HEK293T (cell line): ENCODE results near the gene CNTD1.
"Not testable (repeated sequence)": the region's sequence is repeated elsewhere in the genome, so short reads cannot be mapped to it uniquely, and the experiment has no call there.

Experiments
- ARNT ChIP-seq: fragments of 450-650 bp; IDR thresholded peaks from 2 replicates; pipeline ENCODE4 v1.6.1; 2017; ENCODE audit warnings: mild to moderate bottlenecking
- BHLHE40 ChIP-seq: fragments of 450-650 bp; IDR thresholded peaks from 2 replicates; pipeline ENCODE4 v1.6.1; 2016; ENCODE audit warnings: mild to moderate bottlenecking, moderate library complexity, borderline replicate concordance
- ELF4 ChIP-seq: fragments of 450-650 bp; IDR thresholded peaks from 2 replicates; pipeline ENCODE4 v1.6.1; 2017; ENCODE audit warnings: antibody characterized with exemption
- FOXA1 ChIP-seq: fragments of 450-650 bp; IDR thresholded peaks from 2 replicates; pipeline ENCODE4 v1.6.1; 2016; ENCODE audit warnings: mild to moderate bottlenecking
- FOXK2 ChIP-seq: fragments of 450-650 bp; IDR thresholded peaks from 2 replicates; pipeline ENCODE4 v1.6.1; 2016; ENCODE audit warnings: mild to moderate bottlenecking
- FOXM1 ChIP-seq: fragments of 450-650 bp; IDR thresholded peaks from 2 replicates; pipeline ENCODE4 v1.6.1; 2017; ENCODE audit warnings: mild to moderate bottlenecking, borderline replicate concordance
- HDGF ChIP-seq: fragments of 450-650 bp; IDR thresholded peaks from 2 replicates; pipeline ENCODE4 v1.6.1; 2017; ENCODE audit warnings: antibody characterized with exemption, borderline replicate concordance
- L3MBTL2 ChIP-seq: fragments of 450-650 bp; conservative IDR thresholded peaks from 2 replicates; pipeline ENCODE4 v1.6.1; 2016; ENCODE audit warnings: mild to moderate bottlenecking
- LEF1 ChIP-seq: fragments of 450-650 bp; IDR thresholded peaks from 2 replicates; pipeline ENCODE4 v1.6.1; 2017; ENCODE audit warnings: mild to moderate bottlenecking, borderline replicate concordance
- NFRKB ChIP-seq: fragments of 450-650 bp; IDR thresholded peaks from 2 replicates; pipeline ENCODE4 v1.6.1; 2016; ENCODE audit warnings: mild to moderate bottlenecking, moderate library complexity
- PKNOX1 ChIP-seq: fragments of 450-650 bp; IDR thresholded peaks from 2 replicates; pipeline ENCODE4 v1.6.1; 2016
- SP1 ChIP-seq: fragments of 450-650 bp; IDR thresholded peaks from 2 replicates; pipeline ENCODE4 v1.6.1; 2017
- SUZ12 ChIP-seq: fragments of 450-650 bp; IDR thresholded peaks from 2 replicates; pipeline ENCODE4 v1.6.1; 2016; ENCODE audit warnings: mild to moderate bottlenecking
- TARDBP ChIP-seq: fragments of 450-650 bp; IDR thresholded peaks from 2 replicates; pipeline ENCODE4 v1.6.1; 2016

- TF ChIP-seq NFRKB, BHLHE40, TARDBP, SUZ12, SP1, PKNOX1, FOXK2, ARNT, ELF4, HDGF, FOXA1, FOXM1, LEF1, L3MBTL2: not testable (repeated sequence)
Observed at GRCh38 chr17:42856516-42856915, 57.9 kb downstream of the CNTD1 start.
